Measurements from ENCODE around the gene SPACA9.

DNA sequence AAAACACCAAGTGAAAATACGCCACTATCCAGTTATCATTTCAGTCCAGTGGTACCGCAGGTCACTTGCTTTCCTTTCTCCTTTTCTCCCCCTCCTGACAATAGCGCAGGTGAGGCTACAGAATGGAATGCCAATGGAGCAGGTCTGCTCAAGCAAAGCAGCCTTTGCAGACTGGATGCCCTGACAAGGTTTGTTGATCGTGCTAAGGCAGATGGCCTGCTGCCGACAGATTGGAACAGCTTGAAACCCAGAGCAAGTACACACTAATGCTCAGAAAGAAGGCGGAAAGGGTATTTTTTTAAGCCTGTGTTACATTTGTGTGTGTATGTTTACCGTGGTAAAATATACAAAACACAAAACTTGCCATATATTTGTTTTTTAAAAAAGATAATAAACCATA lies 19.4 kb downstream of the SPACA9 start:
- TF ChIP-seq, protein P1, sequence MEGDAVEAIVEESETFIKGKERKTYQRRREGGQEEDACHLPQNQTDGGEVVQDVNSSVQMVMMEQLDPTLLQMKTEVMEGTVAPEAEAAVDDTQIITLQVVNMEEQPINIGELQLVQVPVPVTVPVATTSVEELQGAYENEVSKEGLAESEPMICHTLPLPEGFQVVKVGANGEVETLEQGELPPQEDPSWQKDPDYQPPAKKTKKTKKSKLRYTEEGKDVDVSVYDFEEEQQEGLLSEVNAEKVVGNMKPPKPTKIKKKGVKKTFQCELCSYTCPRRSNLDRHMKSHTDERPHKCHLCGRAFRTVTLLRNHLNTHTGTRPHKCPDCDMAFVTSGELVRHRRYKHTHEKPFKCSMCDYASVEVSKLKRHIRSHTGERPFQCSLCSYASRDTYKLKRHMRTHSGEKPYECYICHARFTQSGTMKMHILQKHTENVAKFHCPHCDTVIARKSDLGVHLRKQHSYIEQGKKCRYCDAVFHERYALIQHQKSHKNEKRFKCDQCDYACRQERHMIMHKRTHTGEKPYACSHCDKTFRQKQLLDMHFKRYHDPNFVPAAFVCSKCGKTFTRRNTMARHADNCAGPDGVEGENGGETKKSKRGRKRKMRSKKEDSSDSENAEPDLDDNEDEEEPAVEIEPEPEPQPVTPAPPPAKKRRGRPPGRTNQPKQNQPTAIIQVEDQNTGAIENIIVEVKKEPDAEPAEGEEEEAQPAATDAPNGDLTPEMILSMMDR (IDR thresholded peaks at IDR 0.05; ENCODE audit: borderline replicate concordance, extremely low read depth, low read length, poor library complexity, severe bottlenecking), result no peak
- no peak for TF ChIP-seq EZH2 (IDR thresholded peaks at IDR 0.05; ENCODE audit: borderline replicate concordance, low read depth, low read length, severe bottlenecking)

Data from DND-41 (cell line).